Measurements from ENCODE around the gene METAP2.
"Not testable (repeated sequence)": the region's sequence is repeated elsewhere in the genome, so short reads cannot be mapped to it uniquely, and the experiment has no call there.

Gene METAP2

GRCh38 chr12:95481072-95481471, 7.1 kb downstream of the METAP2 start:
- no peaks in the 10 kb centered on the region for H3K4me1 ChIP-seq (ENCODE audit: control insufficient read depth in 1 of 2, insufficient read depth in 1 of 2, low read depth in 1 of 2, low read length in 1 of 2)
- no peaks in the 10 kb centered on the region for H3K36me3 ChIP-seq

GRCh38 chr12:95481888-95482287, 7.9 kb downstream of the METAP2 start:
- TF ChIP-seq, protein P1, sequence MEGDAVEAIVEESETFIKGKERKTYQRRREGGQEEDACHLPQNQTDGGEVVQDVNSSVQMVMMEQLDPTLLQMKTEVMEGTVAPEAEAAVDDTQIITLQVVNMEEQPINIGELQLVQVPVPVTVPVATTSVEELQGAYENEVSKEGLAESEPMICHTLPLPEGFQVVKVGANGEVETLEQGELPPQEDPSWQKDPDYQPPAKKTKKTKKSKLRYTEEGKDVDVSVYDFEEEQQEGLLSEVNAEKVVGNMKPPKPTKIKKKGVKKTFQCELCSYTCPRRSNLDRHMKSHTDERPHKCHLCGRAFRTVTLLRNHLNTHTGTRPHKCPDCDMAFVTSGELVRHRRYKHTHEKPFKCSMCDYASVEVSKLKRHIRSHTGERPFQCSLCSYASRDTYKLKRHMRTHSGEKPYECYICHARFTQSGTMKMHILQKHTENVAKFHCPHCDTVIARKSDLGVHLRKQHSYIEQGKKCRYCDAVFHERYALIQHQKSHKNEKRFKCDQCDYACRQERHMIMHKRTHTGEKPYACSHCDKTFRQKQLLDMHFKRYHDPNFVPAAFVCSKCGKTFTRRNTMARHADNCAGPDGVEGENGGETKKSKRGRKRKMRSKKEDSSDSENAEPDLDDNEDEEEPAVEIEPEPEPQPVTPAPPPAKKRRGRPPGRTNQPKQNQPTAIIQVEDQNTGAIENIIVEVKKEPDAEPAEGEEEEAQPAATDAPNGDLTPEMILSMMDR (IDR thresholded peaks at IDR 0.05) = no peak
- H3K27ac ChIP-seq = no peak overlapping the region
- no peaks in the 10 kb centered on the region for H3K4me1 ChIP-seq (ENCODE audit: control insufficient read depth in 1 of 2, insufficient read depth in 1 of 2, low read depth in 1 of 2, low read length in 1 of 2)
- peaks cover 5% of the 10 kb centered on the region for H3K36me3 ChIP-seq
- no peak overlapping the region for H3K4me3 ChIP-seq (ENCODE audit: low read depth in 1 of 2, low read length in 1 of 2)
- H3K27me3 ChIP-seq = no peaks in the 10 kb centered on the region
- no peaks in the 10 kb centered on the region for H3K9me3 ChIP-seq

More at GRCh38 chr12:95481072-95481471, 7.1 kb downstream of the METAP2 start:
- Histone ChIP-seq H3K27me3 (no peaks in the 10 kb centered on the region), H3K27ac (no peak overlapping the region), H3K9me3 (no peaks in the 10 kb centered on the region), H3K4me3 (ENCODE audit: low read depth in 1 of 2, low read length in 1 of 2) (no peak overlapping the region)
- TF ChIP-seq, protein P1 (IDR thresholded peaks at IDR 0.05) = no peak

DNA sequence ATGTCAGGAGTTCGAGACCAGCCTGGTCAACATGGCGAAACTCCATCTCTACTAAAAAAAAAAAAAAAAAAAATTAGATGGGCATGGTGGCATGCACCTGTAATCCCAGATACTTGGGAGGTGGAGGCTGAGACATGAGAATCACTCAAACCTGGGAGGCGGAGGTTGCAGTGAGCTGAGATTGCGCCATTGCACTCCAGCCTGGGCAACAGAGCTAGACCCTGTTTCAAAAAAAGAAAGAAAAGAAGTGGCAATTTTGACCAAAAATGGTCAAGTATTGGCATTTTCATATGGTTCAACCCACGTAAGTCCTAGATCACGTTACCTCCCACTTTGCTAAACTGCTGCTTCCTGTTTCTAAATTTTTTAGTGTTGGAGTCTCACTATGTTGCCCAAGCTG, 8.6 kb downstream of the METAP2 start:
- not testable (repeated sequence) for H3K27ac ChIP-seq; H3K27me3 ChIP-seq; H3K36me3 ChIP-seq; H3K4me1 ChIP-seq (ENCODE audit: control insufficient read depth in 1 of 2, insufficient read depth in 1 of 2, low read depth in 1 of 2, low read length in 1 of 2); H3K4me3 ChIP-seq (ENCODE audit: low read depth in 1 of 2, low read length in 1 of 2); H3K9me3 ChIP-seq

DNA sequence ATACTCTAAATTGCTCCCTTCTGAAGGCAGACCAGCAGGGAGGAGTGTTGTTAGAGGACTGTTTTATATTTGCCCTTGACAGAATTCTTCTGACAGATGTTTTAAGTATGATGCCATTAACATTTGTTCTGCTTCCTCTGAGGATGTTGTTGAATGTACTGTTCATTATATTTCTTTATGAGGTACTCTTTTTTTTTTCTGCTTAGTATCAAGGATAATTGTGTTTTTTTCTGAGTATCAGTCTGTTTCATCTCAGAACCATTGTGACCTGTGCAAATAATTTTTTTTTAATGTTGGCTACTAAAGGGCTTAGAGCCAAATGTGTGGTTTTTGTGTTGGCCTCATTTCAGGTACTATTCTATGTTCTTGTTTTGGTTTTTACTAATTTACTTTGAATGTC, 10.6 kb downstream of the METAP2 start:
- no peaks in the 10 kb centered on the region for H3K4me1 ChIP-seq (ENCODE audit: control insufficient read depth in 1 of 2, insufficient read depth in 1 of 2, low read depth in 1 of 2, low read length in 1 of 2)
- no peak overlapping the region for H3K27ac ChIP-seq
- H3K27me3 ChIP-seq = no peaks in the 10 kb centered on the region
- peaks cover 6% of the 10 kb centered on the region for H3K36me3 ChIP-seq
- TF ChIP-seq, protein P1 (IDR thresholded peaks at IDR 0.05) = no peak
- no peak overlapping the region for H3K4me3 ChIP-seq (ENCODE audit: low read depth in 1 of 2, low read length in 1 of 2)
- no peaks in the 10 kb centered on the region for H3K9me3 ChIP-seq

- no peak overlapping the region for H3K27ac ChIP-seq
- H3K36me3 ChIP-seq = peaks cover 13% of the 10 kb centered on the region
- no peaks in the 10 kb centered on the region for H3K4me1 ChIP-seq (ENCODE audit: control insufficient read depth in 1 of 2, insufficient read depth in 1 of 2, low read depth in 1 of 2, low read length in 1 of 2)
- no peaks in the 10 kb centered on the region for H3K9me3 ChIP-seq
- H3K4me3 ChIP-seq (ENCODE audit: low read depth in 1 of 2, low read length in 1 of 2) = no peak overlapping the region
- no peaks in the 10 kb centered on the region for H3K27me3 ChIP-seq
- TF ChIP-seq, protein P1 (IDR thresholded peaks at IDR 0.05) = no peak
Measured at GRCh38 chr12:95487024-95487423, 13.1 kb downstream of the METAP2 start.

DNA sequence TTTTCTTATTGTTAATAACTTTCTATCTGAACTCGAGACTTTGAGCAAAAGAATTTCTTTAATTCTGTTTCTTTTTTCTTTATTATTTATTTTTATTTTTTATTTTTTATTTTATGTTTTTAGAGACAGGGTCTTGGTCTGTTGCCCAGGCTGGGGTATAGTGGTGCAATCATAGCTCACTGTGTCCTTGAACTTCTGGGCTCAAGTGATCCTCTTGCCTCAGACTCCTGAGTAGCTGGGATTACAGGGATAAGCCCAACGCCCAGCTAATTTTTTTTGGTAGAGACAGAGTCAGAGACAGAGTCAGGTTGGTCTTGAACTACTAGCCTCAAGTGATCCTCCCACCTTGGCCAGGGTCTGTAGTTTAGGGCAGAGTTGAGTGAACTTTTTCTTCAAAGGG, 18.5 kb downstream of the METAP2 start:
- TF ChIP-seq, protein P1 (IDR thresholded peaks at IDR 0.05) = no peak
- Histone ChIP-seq H3K9me3 (no peaks in the 10 kb centered on the region), H3K4me1 (ENCODE audit: control insufficient read depth in 1 of 2, insufficient read depth in 1 of 2, low read depth in 1 of 2, low read length in 1 of 2) (no peaks in the 10 kb centered on the region), H3K4me3 (ENCODE audit: low read depth in 1 of 2, low read length in 1 of 2) (no peak overlapping the region), H3K27ac (no peak overlapping the region), H3K36me3 (peaks cover 42% of the 10 kb centered on the region), H3K27me3 (no peaks in the 10 kb centered on the region)
